HG03565 (cell line): ENCODE measurements around the gene SLX4.

Source experiments
- ATAC-seq: cut with Tn5 transposase; IDR thresholded peaks from one replicate; pipeline ENCODE4 v1.9.1; 2021; ENCODE audit warnings: mild to moderate bottlenecking, moderate library complexity; ENCODE audit not compliant: unreplicated experiment

SLX4 gene

GRCh38 chr16:3602320-3602653 is 9.1 kb downstream of the SLX4 start:
- no peak for ATAC-seq

- no peak for ATAC-seq
Observed at GRCh38 chr16:3601614-3602319, 9.6 kb downstream of the SLX4 start.

GRCh38 chr16:3599922-3600321 is 11.5 kb downstream of the SLX4 start:
- no peak for ATAC-seq

- ATAC-seq, result no peak
Observed at GRCh38 chr16:3599121-3599520, 12.3 kb downstream of the SLX4 start.

GRCh38 chr16:3598236-3598635 is 13.2 kb downstream of the SLX4 start:
- ATAC-seq, result no peak

- ATAC-seq, result no peak
Observed at GRCh38 chr16:3597676-3598075, 13.7 kb downstream of the SLX4 start.

GRCh38 chr16:3597226-3597625 is 14.2 kb downstream of the SLX4 start:
- ATAC-seq, result no peak

- no peak for ATAC-seq
Observed at GRCh38 chr16:3596101-3596861, 15.1 kb downstream of the SLX4 start.

GRCh38 chr16:3595521-3596021 is 15.8 kb downstream of the SLX4 start:
- no peak for ATAC-seq

- no peak for ATAC-seq
Observed at GRCh38 chr16:3595110-3595486, 16.3 kb downstream of the SLX4 start.

- no peak for ATAC-seq
Observed at GRCh38 chr16:3594316-3595109, 16.9 kb downstream of the SLX4 start.

- no peak for ATAC-seq
Observed at GRCh38 chr16:3592559-3592958, 18.8 kb downstream of the SLX4 start.

GRCh38 chr16:3591991-3592390 is 19.4 kb downstream of the SLX4 start:
- no peak for ATAC-seq

GRCh38 chr16:3591436-3591803 is 20.0 kb downstream of the SLX4 start:
- ATAC-seq, result no peak

- no peak for ATAC-seq
Observed at GRCh38 chr16:3590736-3591435, 20.5 kb downstream of the SLX4 start.

GRCh38 chr16:3589991-3590701 is 21.3 kb downstream of the SLX4 start:
- ATAC-seq, result no peak

GRCh38 chr16:3589441-3589921 is 21.9 kb downstream of the SLX4 start:
- no peak for ATAC-seq

GRCh38 chr16:3589001-3589400 is 22.4 kb downstream of the SLX4 start:
- no peak for ATAC-seq

GRCh38 chr16:3587547-3588110 is 23.8 kb downstream of the SLX4 start:
- no peak for ATAC-seq

- no peak for ATAC-seq
Observed at GRCh38 chr16:3584412-3584811, 27.0 kb downstream of the SLX4 start.
